PFSK-1 (cell line): ENCODE measurements around the gene SETD2.

Experiments
- POLR2AphosphoS5 ChIP-seq: IDR thresholded peaks from 2 replicates; pipeline ENCODE4 v1.6.1; 2012; ENCODE audit warnings: low read depth, mild to moderate bottlenecking, control low read depth, low read length, moderate library complexity
- TAF1 ChIP-seq: IDR thresholded peaks from 2 replicates; pipeline ENCODE4 v1.6.1; 2012; ENCODE audit warnings: low read length, control low read depth, borderline replicate concordance; ENCODE audit not compliant: insufficient read depth
- TF ChIP-seq, protein P1 (sequence below), 2 experiments: IDR thresholded peaks; 2 replicates each; pipeline versions ENCODE4 v1.6.1 to v1.8.0; 2011 to 2012; ENCODE audit warnings: low read depth in 2 of 2, low read length in 2 of 2, control low read depth in 1 of 2, inconsistent platforms in 1 of 2, mild to moderate bottlenecking in 1 of 2, moderate library complexity in 1 of 2; ENCODE audit not compliant: insufficient read depth in 1 of 2

- TF ChIP-seq TAF1, result no peak
- TF ChIP-seq POLR2AphosphoS5, result no peak
- TF ChIP-seq, protein P1, sequence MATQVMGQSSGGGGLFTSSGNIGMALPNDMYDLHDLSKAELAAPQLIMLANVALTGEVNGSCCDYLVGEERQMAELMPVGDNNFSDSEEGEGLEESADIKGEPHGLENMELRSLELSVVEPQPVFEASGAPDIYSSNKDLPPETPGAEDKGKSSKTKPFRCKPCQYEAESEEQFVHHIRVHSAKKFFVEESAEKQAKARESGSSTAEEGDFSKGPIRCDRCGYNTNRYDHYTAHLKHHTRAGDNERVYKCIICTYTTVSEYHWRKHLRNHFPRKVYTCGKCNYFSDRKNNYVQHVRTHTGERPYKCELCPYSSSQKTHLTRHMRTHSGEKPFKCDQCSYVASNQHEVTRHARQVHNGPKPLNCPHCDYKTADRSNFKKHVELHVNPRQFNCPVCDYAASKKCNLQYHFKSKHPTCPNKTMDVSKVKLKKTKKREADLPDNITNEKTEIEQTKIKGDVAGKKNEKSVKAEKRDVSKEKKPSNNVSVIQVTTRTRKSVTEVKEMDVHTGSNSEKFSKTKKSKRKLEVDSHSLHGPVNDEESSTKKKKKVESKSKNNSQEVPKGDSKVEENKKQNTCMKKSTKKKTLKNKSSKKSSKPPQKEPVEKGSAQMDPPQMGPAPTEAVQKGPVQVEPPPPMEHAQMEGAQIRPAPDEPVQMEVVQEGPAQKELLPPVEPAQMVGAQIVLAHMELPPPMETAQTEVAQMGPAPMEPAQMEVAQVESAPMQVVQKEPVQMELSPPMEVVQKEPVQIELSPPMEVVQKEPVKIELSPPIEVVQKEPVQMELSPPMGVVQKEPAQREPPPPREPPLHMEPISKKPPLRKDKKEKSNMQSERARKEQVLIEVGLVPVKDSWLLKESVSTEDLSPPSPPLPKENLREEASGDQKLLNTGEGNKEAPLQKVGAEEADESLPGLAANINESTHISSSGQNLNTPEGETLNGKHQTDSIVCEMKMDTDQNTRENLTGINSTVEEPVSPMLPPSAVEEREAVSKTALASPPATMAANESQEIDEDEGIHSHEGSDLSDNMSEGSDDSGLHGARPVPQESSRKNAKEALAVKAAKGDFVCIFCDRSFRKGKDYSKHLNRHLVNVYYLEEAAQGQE (IDR thresholded peaks at IDR 0.05; ENCODE audit: insufficient read depth in 1 of 2, low read depth in 2 of 2, low read length in 2 of 2), result no peak
These were observed 166.3 kb downstream of the SETD2 start for GRCh38 chr3:46997453-46998091.
